NK-92 treated with Interleukin-12 subunit alpha and Interleukin-12 subunit beta, amount 100 ng/mL, for 24 hours (cell line): ENCODE results near the gene ZNF500.
"Not testable (repeated sequence)": the region's sequence is repeated elsewhere in the genome, so short reads cannot be mapped to it uniquely, and the experiment has no call there.

Experiments used
- DNase-seq: peaks from one replicate; lab custom pipeline; 2025; lab: John Stamatoyannopoulos, UW

ZNF500 gene

DNA sequence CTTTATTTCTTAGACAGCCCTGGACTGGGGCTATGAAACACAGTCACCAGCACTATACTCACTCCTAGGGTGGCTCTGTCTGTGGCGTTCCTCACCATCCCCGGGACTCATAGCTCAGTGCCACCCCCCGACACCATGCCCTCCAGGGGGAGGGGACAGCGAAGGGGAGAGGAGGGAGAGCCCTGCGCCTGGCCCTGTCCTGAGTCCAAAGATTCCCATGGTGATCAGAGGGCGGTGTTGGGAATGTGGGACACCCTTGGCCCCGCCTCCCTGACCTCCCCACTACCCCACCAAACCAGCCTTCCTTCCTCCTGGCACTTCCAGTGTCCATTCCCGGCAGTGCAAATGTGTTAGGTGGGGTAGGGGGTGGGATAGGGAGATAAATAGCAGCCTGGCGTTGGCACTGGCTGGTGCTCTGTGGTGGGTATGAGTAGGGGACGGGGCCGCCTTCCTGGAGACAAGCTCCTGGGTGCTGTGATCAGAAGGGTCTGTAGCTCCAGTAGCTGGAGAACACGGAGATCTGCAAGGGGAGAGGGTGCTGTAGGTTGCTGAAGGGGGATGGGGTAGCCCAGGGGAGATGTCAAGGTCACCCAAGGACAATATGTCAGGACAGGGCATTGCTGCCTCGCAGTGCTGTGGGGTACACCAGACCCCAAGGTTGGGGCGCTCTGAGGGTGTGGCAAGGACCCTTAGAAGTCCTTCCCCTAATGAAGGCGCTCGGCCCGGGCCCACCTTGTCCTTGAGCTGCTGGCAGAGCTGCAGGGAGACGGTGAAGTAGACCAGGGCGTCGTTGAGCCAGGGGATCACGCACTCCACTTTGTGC, 30.2 kb upstream of the ZNF500 start:
- DNase-seq = no peak

DNA sequence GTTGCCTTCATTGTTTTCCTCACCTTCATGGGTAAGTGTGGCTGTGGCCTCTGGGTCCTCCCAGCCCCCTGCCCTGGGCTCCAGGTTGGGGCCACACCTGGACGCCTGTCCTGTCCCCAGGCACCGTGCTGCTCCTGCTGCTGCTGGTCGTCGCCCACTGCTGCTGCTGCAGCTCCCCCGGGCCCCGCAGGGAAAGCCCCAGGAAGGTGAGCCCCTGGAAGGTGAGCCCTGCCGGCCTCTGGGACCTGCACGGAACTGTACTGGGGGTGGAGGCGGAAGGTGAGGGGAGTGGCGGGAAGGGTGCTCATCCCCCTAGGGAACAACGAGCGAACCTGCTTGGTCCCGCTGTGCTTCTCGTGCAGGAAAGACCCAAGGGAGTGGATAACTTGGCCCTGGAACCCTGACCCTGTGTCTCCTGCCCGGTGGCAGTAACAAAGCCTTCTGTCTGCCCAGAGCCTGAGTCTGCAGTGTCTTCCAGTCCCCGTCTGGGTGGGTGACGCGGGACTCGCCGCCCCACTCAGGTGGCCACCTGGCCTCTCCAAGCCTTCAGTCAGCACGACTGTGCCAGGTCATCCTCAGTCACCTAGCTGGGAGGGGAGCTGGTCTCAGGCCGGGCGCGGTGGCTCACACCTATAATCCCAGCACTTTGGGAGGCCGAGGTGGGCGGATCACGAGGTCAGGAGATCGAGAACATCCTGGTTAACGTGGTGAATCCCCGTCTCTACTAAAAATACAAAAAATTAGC, 29.0 kb upstream of the ZNF500 start:
- no peak for DNase-seq

DNA sequence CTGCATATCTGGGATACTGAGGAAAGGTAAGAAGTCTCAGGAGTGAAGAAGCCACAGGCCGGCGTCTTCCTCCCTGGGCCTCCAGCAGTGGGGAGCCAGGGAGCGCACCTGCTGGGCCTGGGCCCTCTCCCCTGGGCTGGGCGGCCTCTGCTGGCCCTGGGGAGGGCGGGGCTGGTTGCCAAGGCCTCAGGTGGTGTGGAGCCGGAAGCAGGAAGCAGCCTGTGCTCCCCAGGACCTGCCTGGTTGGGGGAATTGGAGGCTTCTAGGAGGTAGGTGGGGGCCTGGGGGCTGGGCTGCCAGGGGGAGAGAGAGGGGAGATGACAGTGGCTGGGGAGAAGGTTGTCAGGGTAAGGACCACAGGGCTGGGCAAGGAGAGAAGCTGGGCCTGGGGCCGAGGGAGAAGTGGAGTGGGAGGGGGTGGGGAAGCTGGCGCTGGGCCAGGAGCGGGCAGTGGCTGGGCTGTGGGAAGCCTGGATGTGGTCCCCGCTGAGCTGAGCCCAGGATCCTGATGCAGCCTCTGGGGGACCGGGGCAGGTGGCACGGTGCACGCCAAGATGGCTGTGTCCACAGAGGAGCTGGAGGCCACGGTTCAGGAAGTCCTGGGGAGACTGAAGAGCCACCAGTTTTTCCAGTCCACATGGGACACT, 28.3 kb upstream of the ZNF500 start, which contains the start of gene SMIM22:
Gene SMIM22, plus strand, starts transcription at position 189 of the 647 bp plus-strand sequence. Its CDS starts 366 bp downstream, at position 555.
- no peak for DNase-seq

DNA sequence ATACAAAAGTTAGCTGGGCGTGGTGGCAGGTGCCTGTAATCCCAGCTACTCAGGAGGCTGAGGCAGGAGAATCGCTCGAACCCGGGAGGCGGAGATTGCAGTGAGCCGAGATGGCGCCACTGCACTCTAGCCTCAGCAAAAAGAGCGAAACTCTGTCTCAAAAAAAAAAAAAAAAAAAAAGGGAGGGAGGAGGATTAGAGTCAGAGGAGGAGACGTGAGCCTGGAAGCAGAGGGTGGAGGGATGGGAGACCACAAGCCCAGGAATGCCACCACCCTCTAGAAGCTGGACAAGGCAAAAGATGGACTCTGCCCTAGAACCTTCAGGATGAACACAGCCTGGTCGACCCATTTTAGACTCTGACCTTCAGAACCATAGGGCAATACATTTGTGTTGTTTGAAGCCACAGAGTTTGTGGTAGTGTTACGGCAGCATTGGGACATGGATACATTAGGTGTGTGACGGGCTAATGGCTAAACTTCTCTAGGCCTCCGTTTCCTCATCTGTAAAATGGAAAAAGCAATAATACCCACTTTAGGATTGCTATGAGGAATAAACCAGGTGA, 26.1 kb upstream of the ZNF500 start:
- DNase-seq = no peak

GRCh38 chr16:4790871-4791270, 23.9 kb upstream of the ZNF500 start:
- no peak for DNase-seq

DNA sequence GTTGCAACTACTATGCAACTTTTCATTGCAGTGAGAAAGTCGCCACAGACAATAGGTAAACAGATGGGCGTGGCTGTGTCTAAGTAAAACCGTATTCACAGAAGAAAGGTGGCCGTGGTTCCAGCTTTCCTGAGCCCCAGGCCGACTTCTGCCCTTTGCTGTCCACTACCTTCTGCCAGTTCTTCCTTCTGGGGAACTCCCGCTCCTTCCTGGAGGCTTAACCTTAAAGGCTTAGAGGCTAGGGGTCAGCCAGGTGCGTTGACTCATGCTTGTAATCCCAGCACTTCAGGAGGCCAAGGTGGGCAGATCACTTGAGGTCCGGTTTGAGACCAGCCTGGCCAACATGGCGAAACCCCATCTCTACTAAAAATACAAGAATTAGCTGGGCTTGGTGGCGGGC, 23.3 kb upstream of the ZNF500 start:
- DNase-seq = no peak

- DNase-seq = no peak
These were observed 21.9 kb upstream of the ZNF500 start for GRCh38 chr16:4788910-4789309.

DNA sequence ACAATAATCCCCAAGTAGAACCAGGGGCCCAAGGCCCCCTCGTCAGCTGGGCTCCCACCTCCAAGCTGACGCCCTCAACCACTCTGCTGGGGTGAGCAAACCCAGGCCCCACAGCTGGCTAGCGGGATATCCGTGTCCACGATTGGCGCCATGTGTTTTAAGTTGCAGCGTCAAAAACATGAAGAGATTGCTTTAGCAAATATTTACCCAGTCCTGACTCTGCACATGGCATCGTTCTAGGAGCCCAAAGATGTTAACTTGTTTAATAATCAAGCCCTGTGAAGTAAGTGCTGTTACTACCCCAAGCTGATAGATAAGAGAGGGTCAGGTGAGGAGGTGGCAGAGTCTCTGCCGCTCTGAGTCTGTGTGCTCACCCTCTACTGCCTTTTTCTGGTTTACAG, 21.5 kb upstream of the ZNF500 start:
- no peak for DNase-seq

GRCh38 chr16:4787627-4788482, 20.9 kb upstream of the ZNF500 start, which contains the start of gene SEPTIN12:
TSS of gene SEPTIN12 (minus strand) at chr16:4788345. CDS start at chr16:4787645, 700 bp downstream.
- DNase-seq = no peak

DNA sequence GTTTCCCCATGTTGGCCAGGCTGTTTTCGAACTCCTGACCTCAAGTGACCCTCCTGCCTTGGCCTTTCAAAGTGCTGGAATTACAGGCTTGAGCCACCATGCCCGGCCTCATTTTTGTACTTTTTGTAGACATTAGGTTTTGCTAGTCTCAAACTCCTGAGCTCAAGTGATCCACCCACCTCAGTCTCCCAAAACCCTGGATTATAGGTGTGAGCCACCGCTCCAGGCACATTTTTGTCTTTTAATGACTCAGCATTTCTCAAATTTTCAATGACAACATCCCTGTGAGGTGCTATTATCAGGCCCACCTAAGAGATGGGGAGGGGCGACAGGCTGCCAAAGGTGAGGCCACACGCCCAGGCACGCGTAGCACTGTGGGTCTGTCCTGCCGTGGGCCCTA, 20.1 kb upstream of the ZNF500 start:
- no peak for DNase-seq

GRCh38 chr16:4785758-4786433, 18.9 kb upstream of the ZNF500 start:
- DNase-seq = no peak

- not testable (repeated sequence) for DNase-seq
These were observed 17.6 kb upstream of the ZNF500 start for GRCh38 chr16:4784444-4784987.

DNA sequence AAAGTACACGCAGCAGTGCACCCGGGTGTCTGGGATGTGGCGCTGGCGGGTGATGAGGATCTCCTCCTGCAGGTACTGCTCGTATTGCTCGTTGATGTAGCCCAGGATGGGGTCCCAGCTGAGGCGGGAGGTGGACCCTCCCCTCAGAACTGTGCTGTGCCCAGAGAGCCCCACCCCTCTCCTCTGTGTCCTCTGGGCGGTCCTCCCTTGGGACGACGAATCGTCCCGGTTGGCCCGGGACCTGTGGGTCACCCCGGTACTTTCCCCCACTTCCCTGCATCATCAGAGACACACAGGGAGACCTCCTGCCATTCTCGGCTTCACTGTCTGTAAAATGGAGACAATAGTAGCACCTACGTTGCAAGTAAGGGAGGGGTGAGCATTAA, 17.0 kb upstream of the ZNF500 start:
- DNase-seq = no peak

DNA sequence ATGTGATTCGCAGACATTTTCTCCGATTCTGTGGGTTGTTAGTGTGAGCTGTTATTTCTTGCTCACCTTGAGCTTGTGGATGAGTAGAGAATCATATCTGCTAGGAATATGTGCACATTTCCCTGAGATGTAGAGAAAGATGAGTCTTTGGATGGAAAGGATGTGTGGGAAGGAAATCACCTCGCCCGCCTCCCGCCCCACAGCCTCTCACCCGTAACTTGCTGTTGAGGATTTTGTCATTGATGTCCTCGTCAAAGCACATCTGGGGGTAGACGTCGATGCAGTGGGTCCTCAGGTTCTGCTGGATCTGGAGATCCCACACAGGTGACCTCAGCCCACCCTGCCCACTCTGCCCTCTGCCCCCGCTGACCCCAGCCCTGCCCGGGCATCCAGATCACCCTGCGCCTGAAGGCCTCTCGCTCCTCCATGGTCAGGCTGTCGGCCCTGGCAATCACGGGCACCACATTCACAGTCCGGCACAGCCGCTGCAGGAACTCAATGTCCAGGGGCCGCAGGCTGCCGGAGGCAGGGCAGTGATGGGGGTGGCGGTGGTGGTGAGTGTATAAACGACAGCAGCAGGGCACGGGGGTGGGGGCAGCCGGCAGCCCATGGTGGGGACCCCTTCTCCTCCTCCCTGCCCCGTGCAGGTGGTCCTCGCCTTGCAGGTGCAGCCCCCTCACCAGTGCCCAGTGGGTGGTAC, 16.4 kb upstream of the ZNF500 start:
- DNase-seq = no peak

DNA sequence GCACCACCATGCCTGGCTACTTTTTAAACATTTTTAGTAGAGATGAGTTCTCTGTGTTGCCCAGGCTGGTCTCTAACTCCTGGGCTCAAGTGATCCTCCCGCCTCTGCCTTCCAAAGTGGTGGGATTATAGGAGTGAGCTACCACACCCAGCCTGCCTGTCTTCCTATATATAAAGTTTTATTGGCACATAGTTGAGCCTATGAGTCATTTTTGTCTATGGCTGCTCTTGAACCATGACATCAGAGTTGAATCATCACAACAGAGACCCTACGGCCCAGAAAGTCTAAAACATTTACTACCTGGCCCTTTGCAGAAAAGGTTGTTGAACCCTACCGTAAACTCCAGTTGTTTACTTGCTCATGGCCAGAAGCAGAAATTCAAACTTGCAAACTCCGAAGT, 13.3 kb upstream of the ZNF500 start:
- no peak for DNase-seq

- no peak for DNase-seq
These were observed 11.1 kb upstream of the ZNF500 start for GRCh38 chr16:4778050-4778392.

DNA sequence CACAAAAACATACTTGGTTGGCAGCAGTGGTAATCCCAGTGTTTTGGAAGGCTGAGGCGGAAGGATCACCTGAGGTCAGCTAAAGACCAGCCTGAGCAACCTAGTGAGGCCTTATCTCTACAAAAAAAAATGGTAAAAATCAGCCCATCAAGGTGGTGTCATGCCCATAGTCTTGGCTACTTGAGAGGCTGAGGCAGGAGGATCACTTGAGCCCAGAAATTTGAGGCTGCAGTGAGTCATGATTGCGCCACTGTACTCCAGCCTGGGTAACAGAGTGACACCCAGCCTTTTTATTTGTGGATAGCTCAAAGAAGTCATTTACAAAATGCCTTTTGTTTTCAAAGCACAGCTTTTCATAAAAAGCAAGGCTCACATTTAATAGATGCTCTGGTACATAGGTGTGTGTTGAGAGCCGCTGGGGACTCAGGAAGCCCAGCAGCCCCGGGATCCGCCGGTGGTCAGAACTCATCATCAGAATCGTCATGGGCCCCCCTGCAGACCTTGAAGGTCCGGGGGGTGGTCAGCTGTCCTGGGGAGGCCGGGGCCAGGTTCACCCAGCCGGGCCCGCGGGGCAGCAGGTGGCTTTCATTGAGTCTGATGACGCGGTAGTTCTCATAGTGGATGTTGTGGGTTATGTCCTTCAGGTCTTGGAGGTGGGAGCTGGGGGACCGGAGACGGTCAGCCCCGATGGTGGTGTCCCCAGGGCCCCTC, 10.5 kb upstream of the ZNF500 start:
- DNase-seq = no peak

GRCh38 chr16:4776141-4776705, 9.3 kb upstream of the ZNF500 start:
- DNase-seq = no peak

DNA sequence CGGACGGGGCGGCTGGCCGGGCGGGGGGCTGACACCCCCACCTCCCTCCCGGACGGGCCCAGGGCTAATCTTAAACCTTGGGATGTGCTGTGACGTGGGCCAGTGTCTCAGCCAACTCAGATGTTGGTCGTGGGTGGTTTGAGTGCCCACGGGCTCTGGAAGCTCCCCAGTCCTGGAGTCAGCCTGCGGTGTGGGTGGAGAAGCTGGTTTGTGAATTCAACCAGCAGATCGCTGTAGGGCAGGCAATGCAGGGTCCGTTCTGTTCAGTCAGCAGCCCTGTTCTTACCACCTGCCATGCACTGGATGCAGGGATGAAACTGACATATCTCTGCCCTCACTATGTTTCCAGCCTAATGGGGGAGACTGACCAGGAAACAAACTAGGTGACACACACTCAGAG, 8.0 kb upstream of the ZNF500 start:
- DNase-seq = no peak
